Immature natural killer cell (primary cell): ENCODE data around the gene AP2A1. TPM values are rescaled to one million over a fixed set of nuclear protein-coding genes. Genes with fewer than 3 reads are reported as not detected.

Experiments used
- DNase-seq, 3 donors: peaks; one replicate each; pipeline ENCODE4 v3.0.0; 2022; ENCODE audit warnings: mixed read lengths in 1 of 3
- H3K27ac Mint-ChIP-seq, 6 donors: one replicate each; pipeline ENCODE4 v1.8.0; 2020; ENCODE audit warnings: mixed read lengths in 6 of 6, mild to moderate bottlenecking in 5 of 6, inconsistent platforms in 4 of 6, moderate library complexity in 3 of 6
- H3K27me3 Mint-ChIP-seq, 3 donors: one replicate each; pipeline ENCODE4 v1.8.0; 2020 to 2021; ENCODE audit warnings: low read depth in 3 of 3, mild to moderate bottlenecking in 3 of 3, mixed read lengths in 3 of 3, moderate library complexity in 3 of 3, inconsistent platforms in 1 of 3
- H3K36me3 Mint-ChIP-seq, 3 donors: one replicate each; pipeline ENCODE4 v1.8.0; 2020; ENCODE audit warnings: mixed read lengths in 3 of 3, inconsistent platforms in 2 of 3, mild to moderate bottlenecking in 2 of 3
- H3K4me1 Mint-ChIP-seq, 2 donors: one replicate each; pipeline ENCODE4 v1.8.0; 2020; ENCODE audit warnings: inconsistent platforms in 2 of 2, mild to moderate bottlenecking in 2 of 2, mixed read lengths in 2 of 2, moderate library complexity in 1 of 2
- H3K4me3 Mint-ChIP-seq, 5 donors: one replicate each; pipeline ENCODE4 v1.8.0; 2020; ENCODE audit warnings: mild to moderate bottlenecking in 5 of 5, mixed read lengths in 5 of 5, inconsistent platforms in 3 of 5, moderate library complexity in 3 of 5
- H3K9me3 Mint-ChIP-seq, 6 donors: one replicate each; pipeline ENCODE4 v1.8.0; 2020; ENCODE audit warnings: mild to moderate bottlenecking in 6 of 6, mixed read lengths in 6 of 6, inconsistent platforms in 4 of 6, moderate library complexity in 3 of 6
- polyA plus RNA-seq, 3 donors: library from polyadenylated mRNA; unstranded; fragments of 300-500 nt; fragmentation: Illumina TruSeq; gene quantifications; one replicate each; pipeline ENCODE4 v1.2.3, GENCODE V29; 2021

Gene AP2A1
- polyA plus RNA-seq, 3 donors from 2014 or later = 6.4 to 27.7 (median 11.6) TPM

GRCh38 chr19:49854378-49855263, 87.8 kb downstream of the AP2A1 start:
- Mint-ChIP-seq H3K36me3 (no peaks in the 10 kb centered on the region), H3K4me1 (peaks cover 24 to 29% of the 10 kb centered on the region in 2 donors), H3K27me3 (peaks cover 6 to 9% (median 6%) of the 10 kb centered on the region in 3 donors), H3K4me3 (no peak overlapping the region), H3K27ac (no peak overlapping the region), H3K9me3 (no peaks in the 10 kb centered on the region)
- no peak for DNase-seq

GRCh38 chr19:49855277-49855675, 88.5 kb downstream of the AP2A1 start:
- H3K9me3 Mint-ChIP-seq = no peaks in the 10 kb centered on the region
- peaks cover 19 to 22% of the 10 kb centered on the region in 2 donors for H3K4me1 Mint-ChIP-seq
- H3K27me3 Mint-ChIP-seq = peaks cover 6 to 9% (median 8%) of the 10 kb centered on the region in 3 donors
- no peak overlapping the region for H3K4me3 Mint-ChIP-seq
- no peak for DNase-seq
- H3K27ac Mint-ChIP-seq = peak overlapping the region in 1 of 6 donors; percentile 55
- no peaks in the 10 kb centered on the region for H3K36me3 Mint-ChIP-seq

DNA sequence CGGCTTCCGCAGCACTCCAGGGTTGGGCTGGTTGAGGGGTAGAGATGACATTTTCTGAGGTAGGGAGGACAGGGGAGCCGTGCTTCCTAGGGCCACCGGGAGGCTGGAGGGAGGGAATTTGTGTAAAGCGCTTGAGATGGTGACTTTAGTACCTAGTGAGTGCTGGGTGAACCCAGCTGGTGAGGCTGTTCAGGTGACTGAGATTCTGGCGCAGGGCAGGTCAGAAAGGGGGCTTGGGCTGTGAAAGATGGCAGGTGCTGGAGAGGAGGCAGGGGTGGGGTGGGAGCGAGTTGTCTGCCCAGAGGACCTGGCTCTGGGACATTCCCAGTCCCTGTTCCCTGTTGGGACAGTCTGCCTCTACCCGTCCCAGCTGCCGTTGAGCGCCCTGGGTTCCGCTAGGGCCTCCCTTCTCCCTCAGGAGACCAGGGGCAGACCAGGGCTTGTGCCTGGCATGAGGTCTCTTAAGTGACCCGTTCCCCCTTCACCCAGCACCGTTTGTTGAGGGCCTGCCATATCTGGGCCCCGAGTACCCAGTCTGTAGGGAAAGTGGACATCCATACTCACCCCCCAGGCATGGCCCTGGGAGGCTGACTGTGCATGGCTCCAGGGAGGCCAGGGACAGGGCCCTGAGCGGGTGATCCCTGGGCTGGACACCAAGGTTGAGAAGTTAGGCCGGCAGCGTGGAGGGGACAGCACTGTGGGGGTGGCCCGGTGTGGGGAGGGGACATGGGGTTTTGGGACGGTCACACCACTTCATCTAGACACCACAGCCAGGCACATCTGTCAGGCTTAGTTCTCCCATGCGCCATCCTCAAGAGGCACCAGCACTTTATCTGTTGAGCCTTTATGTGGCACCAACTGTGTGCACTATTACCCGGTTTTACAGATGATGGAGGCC, 89.1 kb downstream of the AP2A1 start:
- no peaks in the 10 kb centered on the region for H3K9me3 Mint-ChIP-seq
- H3K4me1 Mint-ChIP-seq = peaks cover 17 to 21% of the 10 kb centered on the region in 2 donors
- H3K4me3 Mint-ChIP-seq = no peak overlapping the region
- DNase-seq = no peak
- no peaks in the 10 kb centered on the region for H3K36me3 Mint-ChIP-seq
- peak overlapping the region in 1 of 6 donors; percentile 62 for H3K27ac Mint-ChIP-seq
- peaks cover 2 to 5% (median 4%) of the 10 kb centered on the region in 3 donors for H3K27me3 Mint-ChIP-seq

DNA sequence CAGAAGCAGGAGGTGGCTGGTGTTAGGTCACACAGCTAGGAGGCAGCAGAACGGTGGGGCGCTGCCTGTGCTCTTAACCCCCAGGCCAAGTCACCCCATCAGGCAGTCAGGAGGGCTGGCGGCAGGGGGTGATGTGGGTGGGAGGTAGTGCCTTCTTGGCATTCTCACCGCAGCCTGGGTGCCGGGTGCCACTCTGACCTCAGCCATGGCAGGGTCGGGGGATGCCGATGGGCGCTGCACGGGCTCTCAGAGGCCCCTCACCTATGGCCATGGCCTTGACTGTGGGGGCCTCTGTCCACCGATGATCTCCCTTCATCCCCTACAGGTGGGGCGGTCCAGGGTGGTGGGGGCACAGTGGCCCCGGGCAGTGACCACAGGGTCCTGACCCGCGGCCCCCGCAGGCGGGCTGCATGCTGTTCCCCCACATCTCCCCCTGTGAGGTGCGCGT, 89.8 kb downstream of the AP2A1 start:
- no peak for DNase-seq
- Mint-ChIP-seq H3K27ac (no peak overlapping the region), H3K4me1 (peaks cover 17 to 21% of the 10 kb centered on the region in 2 donors), H3K27me3 (peaks cover 2 to 6% (median 4%) of the 10 kb centered on the region in 3 donors), H3K4me3 (no peak overlapping the region), H3K36me3 (no peaks in the 10 kb centered on the region), H3K9me3 (no peaks in the 10 kb centered on the region)

Other genes with a start within 250 kb of the AP2A1 start
- 1 to 10 TPM in 2 of 3 donors, under 1 TPM in 1; 0.86 to 1.7 (median 1.0) TPM for gene RCN3, start 239.0 kb upstream of the AP2A1 start, polyA plus RNA-seq
- 100 to 1,000 TPM; 196 to 251 (median 239) TPM for gene NOSIP, start 186.4 kb upstream of the AP2A1 start, polyA plus RNA-seq
- gene PRRG2, start 185.7 kb upstream of the AP2A1 start, polyA plus RNA-seq = under 1 TPM in 1 of 3 donors, not detected in 2; 0.78 TPM
- 1 to 10 TPM in 2 of 3 donors, under 1 TPM in 1; 0.21 to 4.0 (median 2.0) TPM for gene PRR12, start 175.8 kb upstream of the AP2A1 start, polyA plus RNA-seq
- 10 to 100 TPM in 2 of 3 donors, 1 to 10 TPM in 1; 9.0 to 17.3 (median 13.5) TPM for gene RRAS, start 126.9 kb upstream of the AP2A1 start, polyA plus RNA-seq
- gene SCAF1, start 124.8 kb upstream of the AP2A1 start, polyA plus RNA-seq = 1 to 10 TPM in 1 of 3 donors, under 1 TPM in 1, not detected in 1; 0.87 to 2.6 TPM
- 10 to 100 TPM; 63.8 to 82.0 (median 78.9) TPM for gene IRF3, start 101.1 kb upstream of the AP2A1 start, polyA plus RNA-seq
- gene BCL2L12, start 101.1 kb upstream of the AP2A1 start, polyA plus RNA-seq = 10 to 100 TPM; 12.0 to 21.1 (median 20.4) TPM
- 100 to 1,000 TPM; 125 to 204 (median 188) TPM for gene PRMT1, start 89.7 kb upstream of the AP2A1 start, polyA plus RNA-seq
- under 1 TPM in 1 of 3 donors, not detected in 2; 0.28 TPM for gene ADM5, start 77.4 kb upstream of the AP2A1 start, polyA plus RNA-seq
- not detected for gene CPT1C, start 75.9 kb upstream of the AP2A1 start, polyA plus RNA-seq
- gene TSKS, start 3.7 kb upstream of the AP2A1 start, polyA plus RNA-seq = under 1 TPM in 1 of 3 donors, not detected in 2; 0.19 TPM
- 10 to 100 TPM in 1 of 3 donors, 1 to 10 TPM in 2; 7.3 to 12.0 (median 8.2) TPM for gene FUZ, start 46.3 kb downstream of the AP2A1 start, polyA plus RNA-seq
- gene MED25, start 51.3 kb downstream of the AP2A1 start, polyA plus RNA-seq = 10 to 100 TPM in 2 of 3 donors, 1 to 10 TPM in 1; 5.0 to 30.4 (median 13.9) TPM
- 10 to 100 TPM; 32.0 to 59.7 (median 41.4) TPM for gene PTOV1, start 84.2 kb downstream of the AP2A1 start, polyA plus RNA-seq
- 10 to 100 TPM; 36.4 to 55.1 (median 41.4) TPM for gene PNKP, start 100.6 kb downstream of the AP2A1 start, polyA plus RNA-seq
- 1 to 10 TPM; 2.5 to 4.7 (median 3.3) TPM for gene AKT1S1, start 110.4 kb downstream of the AP2A1 start, polyA plus RNA-seq
- gene TBC1D17, start 110.7 kb downstream of the AP2A1 start, polyA plus RNA-seq = 10 to 100 TPM in 1 of 3 donors, 1 to 10 TPM in 2; 7.1 to 18.4 (median 7.3) TPM
- gene IL4I1, start 129.9 kb downstream of the AP2A1 start, polyA plus RNA-seq = under 1 TPM in 2 of 3 donors, not detected in 1; 0.27 to 0.40 TPM
- gene ATF5, start 162.2 kb downstream of the AP2A1 start, polyA plus RNA-seq = 1 to 10 TPM; 1.2 to 3.1 (median 2.8) TPM
- 10 to 100 TPM; 21.8 to 67.1 (median 34.3) TPM for gene NUP62, start 162.5 kb downstream of the AP2A1 start, polyA plus RNA-seq
- not detected for gene SIGLEC11, start 194.2 kb downstream of the AP2A1 start, polyA plus RNA-seq